Activated CD4-positive, alpha-beta T cell treated with anti-CD3 and anti-CD28 coated beads, Interleukin-2, amount 50 U/mL, for 1 hour (primary cell): Measurements from ENCODE around the gene RETREG3.
"Not testable (repeated sequence)": the region's sequence is repeated elsewhere in the genome, so short reads cannot be mapped to it uniquely, and the experiment has no call there.

Source experiments
- DNase-seq: peaks from one replicate; pipeline ENCODE4 v3.0.0-alpha.2; 2020

RETREG3 gene, protein sequence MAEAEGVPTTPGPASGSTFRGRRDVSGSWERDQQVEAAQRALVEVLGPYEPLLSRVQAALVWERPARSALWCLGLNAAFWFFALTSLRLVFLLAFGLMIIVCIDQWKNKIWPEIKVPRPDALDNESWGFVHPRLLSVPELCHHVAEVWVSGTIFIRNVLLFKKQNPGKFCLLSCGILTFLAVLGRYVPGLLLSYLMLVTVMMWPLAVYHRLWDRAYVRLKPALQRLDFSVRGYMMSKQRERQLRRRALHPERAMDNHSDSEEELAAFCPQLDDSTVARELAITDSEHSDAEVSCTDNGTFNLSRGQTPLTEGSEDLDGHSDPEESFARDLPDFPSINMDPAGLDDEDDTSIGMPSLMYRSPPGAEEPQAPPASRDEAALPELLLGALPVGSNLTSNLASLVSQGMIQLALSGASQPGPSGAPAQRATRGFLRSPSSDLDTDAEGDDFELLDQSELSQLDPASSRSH

DNA sequence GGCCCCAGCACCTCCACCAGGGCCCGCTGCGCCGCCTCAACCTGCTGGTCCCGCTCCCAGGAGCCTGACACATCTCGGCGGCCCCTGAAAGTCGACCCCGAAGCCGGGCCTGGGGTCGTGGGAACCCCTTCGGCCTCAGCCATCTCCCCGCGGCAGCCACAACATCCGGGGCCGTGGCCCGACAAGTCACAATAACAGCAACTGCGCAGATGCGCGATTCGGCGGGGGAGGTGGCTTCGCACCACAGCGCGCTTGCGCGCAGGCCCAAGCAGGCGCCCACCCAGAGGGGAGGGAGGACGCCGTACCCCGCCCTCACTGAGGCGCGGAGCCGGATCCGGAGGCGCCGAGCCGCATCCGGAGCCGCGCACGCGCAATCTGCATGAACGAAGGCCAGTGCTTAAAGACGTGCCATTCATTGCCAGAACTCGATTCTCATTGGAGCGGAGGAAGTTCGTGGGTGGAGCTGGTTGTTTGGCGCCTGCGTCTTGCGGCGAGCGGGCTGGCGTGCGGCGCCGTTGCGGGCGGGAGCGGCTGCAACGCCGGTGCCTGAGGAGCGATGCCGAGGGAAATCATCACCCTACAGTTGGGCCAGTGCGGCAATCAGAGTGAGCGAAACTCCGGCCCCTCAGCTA, at the start of gene RETREG3, which contains the start of gene TUBG1:
TSS of gene RETREG3 (minus strand) at position 193 of the 632 bp plus-strand sequence. CDS start at position 143, 50 bp downstream.
TSS of gene TUBG1 (plus strand) at position 502 of the 632 bp plus-strand sequence. CDS start at position 557, 55 bp downstream.
- DNase-seq, result peak; percentile 99

DNA sequence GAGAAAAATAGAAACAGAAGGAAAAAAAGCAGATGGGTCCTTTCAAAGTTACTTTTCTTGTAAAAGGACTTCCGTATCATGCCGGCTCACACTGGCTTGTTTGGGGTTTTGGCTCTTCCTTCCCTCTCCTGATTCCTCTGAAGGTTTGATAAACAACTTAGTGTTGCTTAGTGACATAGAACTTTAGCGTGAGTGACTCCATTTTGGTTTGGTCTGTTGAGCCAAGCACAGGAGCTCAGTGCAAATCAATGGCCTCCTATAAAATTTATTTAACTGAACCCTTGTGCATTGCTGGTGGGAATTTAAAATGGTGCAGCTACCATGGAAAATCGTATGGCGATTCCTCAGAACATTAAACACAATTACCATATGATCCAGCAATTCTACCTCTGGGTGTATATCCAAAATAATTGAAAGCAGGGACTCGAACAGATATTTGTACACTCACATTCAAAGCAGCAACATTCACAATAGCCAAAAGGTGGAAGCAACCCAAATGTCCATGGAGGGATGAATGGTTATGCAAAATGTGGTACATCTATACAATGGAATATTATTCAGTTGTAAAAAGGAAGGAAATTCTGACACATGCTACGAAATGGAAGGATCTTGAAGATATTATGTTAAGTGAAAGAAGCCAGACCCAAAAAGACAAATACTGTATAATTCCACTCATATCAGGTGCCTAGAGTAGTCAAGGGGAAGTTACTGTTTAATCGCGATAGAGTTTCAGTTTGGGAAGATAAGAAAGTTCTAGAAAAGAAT, 48.8 kb upstream of the RETREG3 start:
- no peak for DNase-seq

DNA sequence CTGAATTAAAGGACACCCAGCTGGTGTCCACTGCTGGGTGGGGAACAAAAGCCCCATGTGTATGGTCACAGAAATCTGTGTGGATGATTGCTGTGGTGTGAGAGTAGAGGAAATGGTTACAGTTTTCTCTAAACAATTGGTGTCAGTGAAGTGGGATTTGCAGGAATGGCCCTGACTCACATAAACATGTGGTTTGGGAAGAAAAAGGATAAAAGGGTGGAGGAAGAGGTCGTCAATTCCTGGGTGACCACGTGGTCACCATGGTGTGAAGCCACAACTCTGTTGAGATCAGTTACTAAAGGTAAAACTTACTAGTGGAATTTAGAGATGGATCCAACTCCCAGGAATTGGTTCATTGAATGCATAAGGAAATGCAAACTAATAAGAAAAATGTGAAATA, 46.4 kb upstream of the RETREG3 start:
- DNase-seq, result no peak

DNA sequence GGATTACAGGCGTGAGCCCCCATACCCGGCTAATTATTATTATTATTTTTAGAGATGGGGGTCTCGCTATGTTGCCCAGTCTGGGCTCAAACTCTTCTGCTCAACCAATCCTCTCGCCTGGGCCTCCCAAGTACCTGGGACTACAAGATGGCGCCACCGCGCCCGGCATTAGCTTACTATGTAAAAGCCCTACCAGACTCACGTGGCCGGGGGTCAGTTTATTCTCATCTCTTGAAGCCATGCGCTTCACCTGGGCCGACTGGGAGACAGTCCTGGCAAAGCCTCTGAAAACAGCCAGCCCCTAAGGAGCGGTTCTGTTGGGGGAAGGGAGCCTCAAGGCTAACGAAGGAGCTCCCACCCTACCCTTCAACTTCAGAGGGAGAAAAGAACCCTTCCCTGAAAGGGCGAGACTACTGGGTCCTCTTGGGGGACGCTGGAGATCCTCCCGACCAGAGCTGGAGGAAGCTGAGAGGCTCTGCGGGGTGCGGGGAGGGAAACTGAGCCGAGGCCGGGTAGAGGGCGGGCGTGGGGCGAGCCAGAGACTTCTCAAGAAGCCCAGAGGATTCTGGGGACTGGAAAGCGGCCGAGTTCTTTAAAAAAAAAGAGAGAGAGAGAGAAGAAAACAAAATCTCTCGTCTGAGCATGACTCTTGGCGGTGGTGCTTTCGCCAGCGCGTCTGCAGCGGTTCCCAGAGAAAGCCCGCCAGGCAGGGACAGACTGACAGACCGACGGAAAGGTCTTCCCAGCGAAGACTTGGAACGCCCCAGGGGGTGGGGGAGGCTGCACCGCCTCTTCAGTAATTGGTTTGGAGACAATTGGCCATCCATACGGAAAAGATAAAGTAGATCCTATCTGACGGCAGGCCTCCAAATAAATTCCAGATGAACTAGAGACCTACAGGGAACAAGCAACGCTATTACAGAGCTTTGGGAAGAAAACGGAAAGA, 44.3 kb upstream of the RETREG3 start:
- no peak for DNase-seq

DNA sequence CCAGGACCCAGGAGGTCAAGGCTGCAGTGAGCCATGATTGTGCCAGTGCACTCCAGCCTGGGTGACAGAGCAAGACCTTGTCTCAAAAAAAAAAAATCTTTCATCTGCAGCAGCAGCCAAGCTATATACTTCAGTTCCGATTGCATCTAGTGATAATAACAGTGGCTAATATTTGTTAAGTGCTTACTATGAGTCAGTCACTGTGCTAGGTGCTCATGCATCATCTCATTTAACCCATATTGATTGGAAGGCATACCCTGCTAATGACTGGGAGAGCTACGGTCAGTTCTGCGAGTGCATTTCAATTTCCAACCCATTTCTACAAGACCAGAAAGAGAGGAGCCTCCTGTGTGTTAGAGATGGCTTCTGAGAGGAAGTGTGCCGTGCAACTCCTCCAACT, 42.2 kb upstream of the RETREG3 start:
- DNase-seq, result no peak

DNA sequence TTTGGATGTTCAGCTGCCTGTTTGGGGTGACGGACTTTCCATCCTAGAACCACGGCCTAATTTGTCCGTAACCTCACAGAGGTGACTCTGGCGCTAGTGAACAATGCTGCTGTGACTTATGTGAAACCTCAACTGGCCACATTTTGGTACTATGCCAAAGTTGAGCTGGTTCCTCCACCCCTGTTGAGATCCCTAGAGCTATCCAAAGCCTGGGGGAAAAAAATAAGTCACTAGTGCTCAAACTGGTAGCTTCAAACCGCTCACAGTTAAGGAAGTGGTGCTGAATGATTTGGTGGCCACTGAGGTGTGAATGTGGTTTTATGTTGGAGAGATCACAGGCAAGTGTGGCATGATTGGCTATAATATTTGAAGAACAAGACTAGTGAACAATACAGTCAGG, 38.6 kb upstream of the RETREG3 start:
- DNase-seq, result no peak

DNA sequence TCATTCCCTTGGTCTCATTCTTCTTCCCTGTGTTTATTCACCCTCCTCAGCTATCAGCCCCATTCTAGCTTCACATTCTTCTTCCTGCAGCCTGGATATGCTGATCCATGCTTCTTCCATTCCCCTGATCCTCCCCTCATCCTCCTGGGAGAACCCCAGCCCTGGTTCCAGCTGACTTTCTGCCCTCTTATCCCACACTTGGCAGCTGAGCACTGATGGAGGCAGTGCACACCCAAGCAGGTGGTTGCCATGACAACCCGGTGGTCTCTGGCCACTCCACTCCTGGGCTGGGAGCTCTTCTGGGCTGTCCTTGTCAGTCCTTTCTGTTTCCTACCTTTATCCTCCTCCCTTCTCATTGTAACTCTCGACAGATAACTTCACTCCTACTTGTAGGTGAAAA, 33.2 kb upstream of the RETREG3 start:
- DNase-seq, result no peak

DNA sequence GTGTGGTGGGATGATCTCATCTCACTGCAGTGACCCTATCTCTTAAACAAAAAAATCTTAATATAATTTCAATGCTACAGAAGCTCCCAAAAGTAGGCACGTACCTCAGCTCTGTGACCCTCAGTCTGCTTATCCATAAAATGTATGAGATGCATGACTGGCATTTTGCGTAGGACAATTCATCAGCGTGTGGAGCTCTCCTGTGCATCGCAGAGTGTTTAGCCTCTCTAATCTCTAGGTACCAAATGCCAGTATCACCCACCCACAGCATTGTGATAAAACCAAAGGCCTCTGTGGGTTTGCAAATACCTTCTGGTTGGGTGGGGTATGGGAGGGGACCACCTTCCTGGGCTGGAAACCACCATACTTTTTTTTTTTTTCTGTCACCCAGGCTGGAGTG, 30.9 kb upstream of the RETREG3 start:
- DNase-seq, result no peak

DNA sequence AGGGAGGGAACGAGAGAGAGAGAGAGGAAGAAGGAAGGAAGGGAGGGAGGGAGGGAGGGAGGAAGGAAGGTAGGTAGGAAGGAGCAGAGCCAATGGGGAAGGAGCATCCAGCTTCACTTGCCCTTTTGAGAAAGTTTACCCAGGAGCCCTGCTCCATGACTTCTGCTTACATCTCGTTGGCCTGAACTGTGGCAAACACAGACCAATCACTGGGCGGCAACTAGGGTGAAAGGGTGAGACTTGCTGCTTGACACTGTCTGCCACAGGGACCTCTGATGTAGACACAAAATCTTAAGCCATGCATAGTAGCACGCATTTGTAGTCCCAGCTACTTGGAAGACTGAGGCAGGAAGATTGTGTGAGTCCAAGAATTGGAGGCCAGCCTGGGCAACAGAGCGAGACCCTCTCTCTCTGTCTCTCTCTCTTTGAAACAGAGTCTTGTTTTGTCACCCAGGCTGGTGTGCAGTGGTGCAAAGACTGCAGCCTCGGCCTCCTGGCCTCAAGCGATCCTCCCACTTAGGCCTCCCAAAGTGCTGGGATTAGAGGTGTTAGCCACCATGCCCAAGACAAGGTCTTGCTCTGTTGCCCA, 30.4 kb upstream of the RETREG3 start:
- no peak for DNase-seq

DNA sequence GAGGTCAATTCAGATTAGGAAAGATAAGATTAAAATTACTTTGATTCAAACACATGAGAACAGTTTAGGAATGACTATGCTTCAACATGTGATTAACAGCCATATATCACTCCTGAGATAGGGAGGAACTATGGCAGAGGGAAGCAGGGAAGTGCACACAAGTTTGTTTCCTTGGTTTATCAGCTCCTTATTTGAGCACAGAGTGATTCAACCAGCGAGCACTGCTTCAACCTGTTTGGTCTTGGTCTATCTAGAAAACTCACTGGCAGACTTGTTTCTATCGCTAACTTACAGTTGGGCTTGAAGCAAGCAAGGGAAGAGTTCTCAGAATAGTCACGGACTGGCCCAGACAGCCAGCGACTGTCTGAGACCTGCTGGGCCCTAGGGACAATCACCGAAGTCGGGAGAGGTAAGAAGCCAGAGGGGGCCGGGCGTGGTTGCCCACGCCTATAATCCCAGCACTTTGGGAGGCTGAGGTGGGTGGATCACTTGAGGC, 23.8 kb upstream of the RETREG3 start:
- DNase-seq, result no peak

DNA sequence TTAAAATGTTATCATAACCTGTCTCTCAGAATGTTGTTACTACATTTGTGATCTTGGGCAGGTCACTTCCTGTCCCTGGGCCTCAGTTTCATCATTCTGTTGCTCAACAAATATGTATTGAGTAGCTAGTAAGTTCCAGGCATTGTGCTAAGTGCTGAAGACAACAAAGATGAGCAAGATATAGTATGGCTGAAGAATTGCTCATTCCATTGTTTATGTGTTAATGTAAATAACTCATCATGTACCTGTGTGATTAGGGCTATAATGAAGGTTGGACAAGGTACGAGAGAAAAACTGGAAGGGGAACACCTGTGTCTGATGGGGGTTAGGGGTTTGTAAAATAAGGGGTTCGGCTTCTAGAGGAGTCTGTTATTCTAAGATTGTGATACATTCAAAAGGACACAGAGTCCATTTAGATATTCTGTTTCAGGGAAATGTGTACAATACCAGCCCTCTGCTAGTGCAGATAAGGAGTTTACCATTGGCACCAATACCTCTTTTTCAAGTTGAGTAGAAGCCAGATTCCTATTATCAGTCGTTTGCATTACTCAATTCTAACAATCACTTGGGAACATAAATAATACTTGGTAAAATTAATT, 20.3 kb upstream of the RETREG3 start:
- no peak for DNase-seq

DNA sequence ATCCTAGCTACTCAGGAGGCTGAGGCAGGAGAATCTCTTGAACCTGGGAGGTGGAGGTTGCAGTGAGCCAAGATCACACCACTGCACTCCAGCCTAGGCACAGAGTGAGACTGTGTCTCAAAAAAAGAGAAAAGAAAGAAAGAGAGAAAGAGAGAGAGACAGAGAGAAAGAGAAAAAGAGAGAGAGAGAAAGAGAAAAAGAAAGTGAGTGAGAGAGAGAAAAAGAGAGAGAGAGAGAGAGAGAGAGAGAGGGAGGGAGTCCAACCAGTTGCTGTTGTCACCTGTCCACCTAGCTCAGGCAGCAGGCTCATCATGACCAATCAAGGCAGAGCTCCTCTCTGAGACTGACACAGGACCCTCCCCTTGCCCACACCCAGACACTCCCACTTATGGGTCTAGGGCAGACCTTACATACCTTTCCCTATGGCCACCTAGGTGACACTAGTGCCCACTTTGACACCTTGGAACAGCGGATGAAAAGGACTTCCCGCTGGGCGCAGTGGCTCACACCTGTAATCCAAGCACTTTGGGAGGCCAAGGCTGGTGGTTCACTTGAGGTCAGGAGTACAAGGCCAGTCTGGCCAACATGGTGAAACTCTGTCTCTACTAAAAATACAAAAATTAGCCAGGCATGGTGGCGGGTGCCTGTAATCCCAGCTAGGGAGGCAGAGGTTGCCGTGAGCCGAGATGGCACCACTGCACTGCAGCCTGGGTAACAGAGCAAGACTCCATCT, 18.0 kb upstream of the RETREG3 start:
- not testable (repeated sequence) for DNase-seq

DNA sequence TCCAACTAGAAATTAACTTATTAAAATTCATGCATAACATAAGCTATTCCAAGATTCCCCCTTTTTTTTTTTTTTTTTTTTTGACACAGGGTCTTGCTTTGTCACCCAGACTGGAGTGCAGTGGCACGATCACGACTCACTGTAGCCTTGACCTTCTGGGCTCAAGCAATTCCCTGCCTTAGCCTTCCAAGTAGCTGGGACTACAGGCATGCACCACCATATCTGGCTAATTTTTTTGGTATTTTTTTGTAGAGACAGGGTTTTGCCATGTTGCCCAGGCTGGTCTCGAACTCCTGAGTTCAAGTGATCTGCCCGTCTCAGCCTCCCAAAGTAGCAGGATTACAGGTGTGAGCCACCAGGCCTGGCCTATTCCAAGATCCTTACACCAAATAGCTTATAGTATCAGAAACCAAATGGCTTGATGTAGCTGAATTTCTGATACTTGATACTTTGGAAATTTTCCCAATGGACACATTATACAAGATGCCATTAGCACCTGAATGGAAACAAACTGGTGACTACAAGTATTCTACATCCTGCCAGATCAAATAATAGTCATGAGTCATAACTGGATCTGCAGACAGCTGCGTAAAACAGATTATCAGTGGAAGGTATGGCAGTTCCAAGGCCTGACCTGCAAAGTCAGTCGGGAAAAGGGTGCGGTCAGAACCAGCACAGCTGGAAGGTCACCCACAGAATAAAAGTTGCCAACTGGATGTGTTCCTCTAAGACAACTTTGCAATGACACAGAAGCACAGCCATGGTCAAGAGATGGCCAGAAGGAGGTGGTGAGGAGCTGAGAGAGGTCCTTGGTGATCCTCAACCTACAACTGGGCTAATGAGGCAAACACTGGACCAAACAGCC, 14.8 kb upstream of the RETREG3 start:
- no peak for DNase-seq

DNA sequence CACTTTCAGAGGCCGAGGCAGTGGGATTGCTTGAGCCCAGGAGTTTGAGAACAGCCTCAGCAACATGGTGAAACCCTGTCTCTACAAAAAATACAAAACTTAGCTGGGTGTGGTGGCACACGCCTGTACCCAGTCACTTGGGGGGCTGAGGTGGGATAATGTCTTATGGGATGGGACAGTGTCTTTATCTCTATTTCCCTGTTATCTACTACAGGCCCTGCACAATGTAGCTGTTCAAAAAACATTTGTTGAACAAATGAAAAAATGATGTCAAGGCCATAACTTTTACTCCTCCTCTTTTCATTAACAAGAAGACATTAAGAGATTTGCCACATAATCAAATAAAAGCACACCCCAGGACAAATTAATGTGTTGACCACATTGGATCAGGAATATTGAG, 14.1 kb upstream of the RETREG3 start:
- no peak for DNase-seq

DNA sequence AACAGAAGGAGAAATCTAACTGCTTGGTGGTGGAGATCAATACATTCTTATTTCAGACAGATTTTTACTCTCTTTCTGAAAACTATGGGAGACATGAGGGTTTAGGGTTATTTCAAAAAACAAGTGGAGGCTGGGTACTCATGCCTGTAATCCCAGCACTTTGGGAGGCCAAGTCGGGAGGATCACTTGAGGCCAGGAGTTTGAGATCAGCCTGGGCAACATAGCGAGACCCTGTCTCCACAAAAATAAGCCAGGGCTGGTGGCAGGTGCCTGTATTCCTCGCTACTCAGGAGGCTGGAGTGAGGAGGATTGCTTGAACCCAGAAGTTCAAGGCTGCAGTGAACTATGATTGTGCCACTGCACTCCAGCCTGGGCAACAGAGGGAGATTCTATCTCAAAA, 12.8 kb upstream of the RETREG3 start:
- DNase-seq, result not testable (repeated sequence)

DNA sequence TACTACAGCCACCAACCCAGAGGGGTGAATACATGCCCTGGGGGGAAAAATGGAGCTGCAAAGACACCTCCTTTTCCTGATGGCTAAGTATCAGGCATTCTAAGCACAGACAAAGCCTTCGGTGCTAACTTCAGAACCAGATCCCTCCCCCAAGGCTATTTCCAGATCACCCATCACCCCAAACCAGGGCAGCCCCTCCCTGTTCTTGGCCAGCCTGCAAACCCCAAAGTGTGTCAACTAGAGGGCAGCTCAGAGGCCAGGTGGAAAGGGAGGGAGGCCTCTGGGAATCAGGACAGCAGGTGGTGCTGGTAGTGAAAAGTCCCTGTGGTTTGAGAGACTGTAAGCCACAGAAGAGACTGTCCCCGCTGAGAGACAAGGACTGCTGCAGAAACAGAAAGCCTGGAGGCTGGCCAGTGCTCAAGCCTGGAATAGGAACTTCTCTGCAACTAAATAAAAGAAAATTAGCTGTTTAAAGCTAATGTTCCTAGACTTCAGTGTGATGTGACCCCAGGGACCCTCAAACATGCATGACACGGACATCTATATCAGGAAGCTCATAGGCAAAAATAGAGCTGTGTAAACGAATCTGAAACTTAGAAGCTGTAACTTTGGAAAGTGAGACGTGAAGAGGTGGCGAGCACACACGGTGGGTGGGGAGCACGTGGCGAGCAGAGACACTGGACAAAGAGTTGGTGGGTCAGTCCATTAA, 9.4 kb upstream of the RETREG3 start:
- DNase-seq, result no peak

DNA sequence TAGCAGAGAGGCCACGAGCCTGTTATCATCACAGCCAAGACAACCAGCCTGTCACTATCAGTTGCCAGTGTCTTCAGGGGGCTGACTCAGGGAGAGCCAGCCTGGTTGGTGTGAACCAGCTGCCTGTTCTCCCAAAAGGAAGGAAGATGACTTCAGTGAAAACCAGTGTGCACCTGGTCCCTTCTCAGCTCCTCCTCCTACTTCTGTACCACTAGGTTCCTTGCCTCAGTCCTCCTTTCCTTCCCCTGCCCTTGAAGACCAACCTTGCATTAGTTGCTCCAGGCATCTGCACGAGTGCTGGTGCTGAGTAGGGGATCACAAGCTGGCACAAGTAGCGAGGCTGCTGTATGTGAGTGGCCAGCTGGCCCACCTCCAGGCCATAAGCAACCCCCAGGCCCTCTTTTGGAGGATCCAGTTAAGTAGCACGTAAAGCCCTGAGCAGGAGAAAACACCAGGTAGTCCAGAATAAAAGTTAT, 8.8 kb upstream of the RETREG3 start:
- DNase-seq, result no peak

DNA sequence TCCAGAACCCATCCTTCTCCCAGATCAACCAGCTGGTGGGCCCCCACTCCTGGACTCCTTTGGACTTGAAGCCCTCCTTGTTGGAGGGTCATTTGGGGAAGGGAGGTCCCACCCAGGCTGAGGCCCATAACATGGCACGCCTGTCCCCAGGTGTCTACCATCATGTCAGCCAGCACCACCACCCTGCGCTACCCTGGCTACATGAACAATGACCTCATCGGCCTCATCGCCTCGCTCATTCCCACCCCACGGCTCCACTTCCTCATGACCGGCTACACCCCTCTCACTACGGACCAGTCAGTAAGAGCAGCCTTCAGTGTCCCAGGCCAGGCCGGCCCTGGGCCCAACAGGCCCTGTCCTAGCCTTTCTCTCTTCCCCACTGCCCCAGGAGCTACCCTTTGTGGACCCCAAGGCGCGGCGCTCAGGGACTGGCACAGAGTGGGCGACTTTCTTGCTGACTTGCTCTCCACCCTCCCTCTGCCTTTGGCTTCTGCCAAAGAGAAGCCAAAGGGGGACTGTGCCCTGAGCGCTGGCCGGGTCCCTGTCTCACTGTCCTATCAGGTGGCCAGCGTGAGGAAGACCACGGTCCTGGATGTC, 4.6 kb upstream of the RETREG3 start:
- DNase-seq, result no peak
